Body of pancreas (tissue), 4 donors: ENCODE measurements around the gene DPP7. TPM values are rescaled to one million over a fixed set of nuclear protein-coding genes. Genes with fewer than 3 reads are reported as not detected.

ENCODE experiments used
- ATAC-seq: fragments of 150-250 bp; one replicate; pipeline ENCODE4 v1.9.1; 2016
- DNase-seq, 4 donors: peaks; one replicate each; pipeline ENCODE4 v3.0.0-alpha.2; 2019
- H3K27ac ChIP-seq, 4 donors: fragments of 200-600 bp; sonication (generic); 1 replicate in 3 of 4; 2 replicates in 1 of 4; pipeline versions ENCODE4 v1.5.1 to v1.6.1; 2016 to 2019; ENCODE audit warnings: mild to moderate bottlenecking in 1 of 4, mixed read lengths in 1 of 4, moderate library complexity in 1 of 4
- H3K27me3 ChIP-seq, 2 donors: fragments of 200-600 bp; sonication (generic); one replicate each; pipeline ENCODE4 v1.6.0; 2016; ENCODE audit warnings: mild to moderate bottlenecking in 1 of 2
- H3K36me3 ChIP-seq, 2 donors: fragments of 200-600 bp; sonication (generic); replicated peaks in 1 of 2; 2 replicates each; pipeline ENCODE4 v1.5.1; 2016; ENCODE audit warnings: low read depth in 2 of 2; ENCODE audit not compliant: insufficient read depth in 1 of 2
- H3K4me1 ChIP-seq: fragments of 200-600 bp; sonication (generic); one replicate; pipeline ENCODE4 v1.6.0; 2016
- H3K4me3 ChIP-seq, 2 donors: fragments of 200-600 bp; sonication (generic); 1 replicate in 1 of 2; 2 replicates in 1 of 2; pipeline ENCODE4 v1.5.1; 2016 to 2019
- H3K9me3 ChIP-seq, 3 donors: fragments of 200-600 bp; sonication (generic); 1 replicate in 2 of 3; 2 replicates in 1 of 3; pipeline ENCODE4 v1.5.1; 2016
- CTCF ChIP-seq, 7 experiments: fragments of 450-650 bp in 4 of 7; fragments of 200-600 bp in 3 of 7; sonication (generic) in 3 of 7; IDR thresholded peaks; one replicate each; pipeline ENCODE4 v1.5.1; 2016 to 2019; ENCODE audit warnings: antibody characterized with exemption in 7 of 7
- POLR2A ChIP-seq, 3 donors: fragments of 450-650 bp; IDR thresholded peaks; one replicate each; pipeline ENCODE4 v1.6.1; 2016; ENCODE audit warnings: antibody characterized with exemption in 3 of 3, mild to moderate bottlenecking in 2 of 3
- WGBS, 2 donors: methylation state at CpG; one replicate each; pipeline ENCODE4 v1.1.5; 2017; 5-methylcytosine and 5-hydroxymethylcytosine counted together
- intact Hi-C: fragments of 100-400 bp; cut with DNase I; formaldehyde crosslinking; loops from one replicate; pipeline ENCODE4 v1.15.1; 2023
- total RNA-seq, 2 donors: library from RNA; depleted of rRNA; stranded (reverse); fragments of >200 nt; gene quantifications; one replicate each; pipeline ENCODE4 v1.1.0, GENCODE V29; 2016

Gene DPP7
- total RNA-seq, 2 donors from 2014 or later = 137 to 171 TPM

- DNase-seq (no peak), ATAC-seq (peak; percentile 31)
- TF ChIP-seq CTCF (IDR thresholded peaks at IDR 0.05) (no peak), POLR2A (IDR thresholded peaks at IDR 0.05) (no peak)
- H3K4me1 ChIP-seq = peaks cover 17% of the 10 kb centered on the region
- peak overlapping the region in 2 of 4 donors; percentile 1 to 34 for H3K27ac ChIP-seq
- H3K9me3 ChIP-seq = no peaks in the 10 kb centered on the region
- peak overlapping the region; percentile 51 to 55 for H3K4me3 ChIP-seq
- no peaks in the 10 kb centered on the region for H3K36me3 ChIP-seq
- H3K27me3 ChIP-seq = no peaks in the 10 kb centered on the region
- intact Hi-C loops = no loop called here
- 0 to 1% methylated on average over 8 to 22 of the region's 45 CpGs for WGBS, 2 donors
These were observed 317 bp downstream of the DPP7 start for GRCh38 chr9:137114220-137114612.

- H3K4me3 ChIP-seq = no peak overlapping the region
- no peaks in the 10 kb centered on the region for H3K27me3 ChIP-seq
- DNase-seq (no peak), ATAC-seq (no peak)
- H3K9me3 ChIP-seq = no peaks in the 10 kb centered on the region
- H3K4me1 ChIP-seq = peaks cover 17% of the 10 kb centered on the region
- WGBS, 2 donors = 42 to 88% methylated on average over 15 to 36 of the region's 66 CpGs
- no peak overlapping the region for H3K27ac ChIP-seq
- intact Hi-C loops = no loop called here
- TF ChIP-seq POLR2A (IDR thresholded peaks at IDR 0.05) = no peak
- no peak for TF ChIP-seq CTCF (IDR thresholded peaks at IDR 0.05)
- H3K36me3 ChIP-seq = no peaks in the 10 kb centered on the region
These were observed 961 bp downstream of the DPP7 start for GRCh38 chr9:137113385-137114159.

- H3K4me3 ChIP-seq = no peak overlapping the region
- H3K9me3 ChIP-seq = no peaks in the 10 kb centered on the region
- WGBS, 2 donors = 94 to 96% methylated on average over 22 to 29 of the region's 42 CpGs
- no peaks in the 10 kb centered on the region for H3K36me3 ChIP-seq
- intact Hi-C loops = no loop called here
- H3K4me1 ChIP-seq = peaks cover 17% of the 10 kb centered on the region
- H3K27ac ChIP-seq = no peak overlapping the region
- ATAC-seq (no peak), DNase-seq (no peak)
- TF ChIP-seq CTCF (IDR thresholded peaks at IDR 0.05) = no peak
- no peak for TF ChIP-seq POLR2A (IDR thresholded peaks at IDR 0.05)
- H3K27me3 ChIP-seq = no peaks in the 10 kb centered on the region
These were observed 1.8 kb downstream of the DPP7 start for GRCh38 chr9:137112564-137113384.

GRCh38 chr9:137111788-137112563 is 2.6 kb downstream of the DPP7 start:
- H3K4me3 ChIP-seq = no peak overlapping the region
- no peak for DNase-seq
- TF ChIP-seq CTCF (IDR thresholded peaks at IDR 0.05) = no peak
- no peak for TF ChIP-seq POLR2A (IDR thresholded peaks at IDR 0.05)
- peaks cover 17% of the 10 kb centered on the region for H3K4me1 ChIP-seq
- no peaks in the 10 kb centered on the region for H3K9me3 ChIP-seq
- intact Hi-C loops = no loop called here
- ATAC-seq = no peak
- H3K27me3 ChIP-seq = no peaks in the 10 kb centered on the region
- WGBS, 2 donors = 86 to 92% methylated on average over 6 to 33 of the region's 35 CpGs
- no peak overlapping the region for H3K27ac ChIP-seq
- no peaks in the 10 kb centered on the region for H3K36me3 ChIP-seq
